GM19099 (cell line): ENCODE results near the gene TPSG1.

ENCODE experiments used
- POLR2A ChIP-seq: IDR thresholded peaks from 3 replicates; pipeline ENCODE4 v1.6.1; 2011; ENCODE audit warnings: low read depth; ENCODE audit not compliant: insufficient read length; ENCODE audit errors: extremely low read depth

TPSG1 gene

DNA sequence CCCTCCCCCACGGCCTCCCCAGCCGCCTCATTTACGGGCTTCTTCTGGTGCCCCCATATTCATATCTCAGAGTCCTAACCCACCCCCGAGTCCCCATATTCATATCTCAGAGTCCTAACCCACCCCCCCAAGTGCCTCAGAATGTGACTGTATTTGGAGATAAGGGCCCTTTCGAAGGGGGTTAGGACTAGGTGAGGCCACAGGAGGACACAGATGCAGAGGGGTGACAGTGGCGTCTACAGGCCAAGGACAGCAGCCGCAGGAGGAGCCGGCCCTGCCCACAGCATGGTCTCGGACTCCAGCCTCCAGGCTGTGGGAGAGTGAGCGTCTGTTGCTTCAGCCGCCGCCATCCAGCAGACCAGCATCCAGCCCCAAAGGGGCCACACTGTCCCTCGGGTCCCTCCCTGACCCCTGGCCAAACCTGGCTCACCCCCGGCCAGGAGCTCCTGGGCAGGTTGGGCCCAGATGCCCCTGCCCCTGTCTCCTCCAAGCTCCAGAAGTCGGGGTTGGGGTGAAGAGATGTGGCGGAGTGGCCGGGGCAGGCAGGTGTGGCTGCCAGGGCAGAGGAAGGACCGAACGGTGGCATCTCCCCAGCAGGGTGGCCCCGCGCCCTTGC is 46.7 kb downstream of the TPSG1 start:
- no peak for TF ChIP-seq POLR2A

DNA sequence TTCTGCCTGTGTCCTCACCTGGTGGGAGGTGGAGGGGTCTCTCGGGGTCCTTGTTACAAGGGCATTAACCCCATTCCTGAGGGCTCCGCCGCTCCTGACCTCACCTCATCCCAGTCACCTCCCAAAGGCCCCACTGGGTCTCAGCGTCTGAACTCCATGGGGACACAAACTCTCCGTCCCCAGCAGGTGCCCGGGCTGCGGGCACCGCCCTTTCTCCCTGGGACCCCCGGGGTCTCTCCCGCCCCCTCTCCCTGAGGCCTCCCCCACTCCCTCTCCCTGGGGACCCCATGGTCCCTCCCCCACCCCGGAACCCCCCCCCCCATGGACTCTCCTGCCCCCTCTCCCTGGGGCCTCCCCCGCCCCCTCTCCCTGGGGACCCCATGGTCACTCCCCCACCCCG is 47.3 kb downstream of the TPSG1 start:
- no peak for TF ChIP-seq POLR2A

DNA sequence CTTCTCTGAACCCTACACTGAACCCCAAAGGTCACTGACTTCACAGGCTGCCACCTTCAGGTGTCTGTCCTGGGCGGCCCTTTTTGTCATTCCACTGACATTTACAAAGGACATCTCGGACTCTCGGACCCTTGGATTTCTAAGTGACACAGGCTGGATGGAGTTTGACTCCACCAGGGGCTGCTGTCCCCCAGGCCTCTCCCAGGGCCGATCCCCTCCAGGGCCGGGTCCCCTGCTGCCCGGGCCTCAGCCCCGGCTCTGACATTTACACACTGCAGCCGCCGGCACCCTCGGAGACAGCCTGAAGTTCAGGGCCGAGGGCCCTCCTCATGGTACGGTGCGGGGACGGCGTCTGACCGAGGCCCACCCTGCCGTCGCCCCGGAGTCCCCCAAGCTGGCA is 48.0 kb downstream of the TPSG1 start:
- no peak for TF ChIP-seq POLR2A

DNA sequence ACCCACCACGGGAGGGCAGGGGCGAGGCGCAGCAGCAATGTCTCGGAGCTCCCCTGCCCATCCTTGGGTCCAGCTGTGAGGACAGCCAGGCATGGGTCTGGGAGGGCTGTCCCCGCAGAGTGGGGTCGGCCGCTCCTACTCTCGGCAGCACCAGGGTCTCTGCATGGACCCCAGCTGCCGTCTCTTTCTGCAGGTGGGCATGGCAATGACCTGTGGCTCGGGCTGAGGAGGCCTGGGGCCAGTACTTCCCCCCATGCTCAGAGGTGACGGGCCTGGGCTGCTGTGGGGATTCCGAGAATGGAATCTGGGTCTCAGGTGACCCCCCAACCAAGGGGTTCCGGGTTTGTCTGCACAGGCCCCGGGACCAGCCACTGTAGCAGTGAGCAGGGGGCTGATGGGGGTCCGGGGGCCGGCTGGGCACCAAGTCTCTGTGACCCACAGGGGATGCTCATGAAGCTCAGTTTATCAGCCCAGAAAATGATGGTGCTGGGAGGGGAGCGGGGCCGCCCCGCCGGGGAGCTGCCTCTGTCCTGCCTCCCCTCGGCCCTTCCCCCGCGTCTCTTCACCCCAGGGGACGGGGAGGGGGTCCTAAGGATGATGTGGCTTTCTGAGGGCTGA is 48.7 kb downstream of the TPSG1 start:
- no peak for TF ChIP-seq POLR2A

DNA sequence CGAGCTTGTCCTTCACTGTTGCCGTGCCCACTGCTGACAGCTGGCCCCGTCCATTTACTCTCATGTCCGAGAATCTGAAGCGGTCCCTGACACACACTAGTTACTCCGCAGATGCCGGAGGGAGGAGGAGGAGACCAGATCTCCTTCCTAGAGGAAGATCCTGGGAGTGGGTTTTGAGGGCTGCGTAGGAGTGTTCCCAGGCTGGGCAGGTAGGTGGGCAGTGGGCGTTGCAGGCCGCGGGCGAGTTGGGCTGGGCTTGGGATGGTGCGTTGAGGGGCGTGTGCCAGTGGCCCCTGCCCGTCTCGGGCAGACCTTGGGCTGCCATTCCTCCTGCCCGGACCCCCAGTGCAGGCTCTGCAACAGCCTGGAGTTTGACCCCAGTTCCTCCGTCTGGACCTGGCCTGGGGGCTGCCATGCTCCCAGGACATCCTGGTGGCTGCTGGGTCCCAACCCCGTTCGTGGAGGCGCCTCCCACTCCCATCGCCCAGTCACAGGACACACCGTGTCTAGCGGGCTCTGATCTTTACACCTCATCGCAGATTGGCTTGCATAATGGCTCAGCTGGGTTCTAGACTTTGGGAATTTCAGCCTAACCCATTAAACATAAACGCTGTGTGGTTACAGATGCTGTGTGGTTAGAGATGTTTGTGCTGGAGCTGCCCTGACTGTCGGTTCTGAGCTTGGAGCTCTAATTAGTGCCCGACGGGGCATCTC is 49.3 kb downstream of the TPSG1 start:
- TF ChIP-seq POLR2A: no peak

DNA sequence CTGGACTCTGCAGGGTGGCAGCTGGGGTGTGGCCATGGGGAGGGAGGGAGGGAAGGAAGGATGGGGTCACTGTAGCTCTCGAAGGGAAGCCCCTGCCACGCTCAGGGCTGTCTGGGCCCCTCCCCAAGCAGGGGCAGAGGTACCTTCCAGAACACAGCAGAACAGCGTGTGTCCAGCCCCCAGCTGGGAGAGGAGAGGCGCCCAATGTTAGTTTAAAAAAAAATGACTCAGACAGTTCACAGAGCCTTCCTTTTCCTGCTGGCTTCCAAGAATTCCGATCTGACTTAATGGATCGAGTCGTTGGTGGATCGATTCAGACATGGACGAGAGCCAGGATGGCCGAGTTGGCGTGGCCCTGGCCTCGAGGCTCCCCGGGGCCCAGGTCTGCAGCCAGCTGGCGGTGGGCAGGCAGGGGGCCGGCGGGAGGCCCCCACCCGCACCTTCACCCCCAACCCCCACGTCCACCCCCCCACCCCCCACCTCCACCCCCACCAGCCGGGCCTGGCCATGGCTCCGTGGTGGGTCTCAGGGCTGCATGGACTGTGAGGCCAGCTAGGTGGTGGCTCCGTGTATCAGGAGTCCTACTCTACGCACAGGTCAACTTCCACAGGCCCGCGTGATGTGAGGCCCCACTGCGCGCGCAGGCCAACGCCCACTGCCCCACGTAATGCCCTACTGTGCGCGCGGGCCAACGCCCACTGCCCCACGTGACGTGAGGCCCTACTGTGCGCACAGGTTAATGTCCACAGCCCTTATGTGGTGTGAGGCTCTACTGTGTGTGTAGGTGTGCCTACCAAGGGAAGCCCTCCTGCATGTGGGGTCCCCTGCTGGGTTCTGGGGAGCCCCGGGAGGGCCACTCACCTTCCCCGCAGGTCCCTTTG is 50.4 kb downstream of the TPSG1 start:
- no peak for TF ChIP-seq POLR2A

DNA sequence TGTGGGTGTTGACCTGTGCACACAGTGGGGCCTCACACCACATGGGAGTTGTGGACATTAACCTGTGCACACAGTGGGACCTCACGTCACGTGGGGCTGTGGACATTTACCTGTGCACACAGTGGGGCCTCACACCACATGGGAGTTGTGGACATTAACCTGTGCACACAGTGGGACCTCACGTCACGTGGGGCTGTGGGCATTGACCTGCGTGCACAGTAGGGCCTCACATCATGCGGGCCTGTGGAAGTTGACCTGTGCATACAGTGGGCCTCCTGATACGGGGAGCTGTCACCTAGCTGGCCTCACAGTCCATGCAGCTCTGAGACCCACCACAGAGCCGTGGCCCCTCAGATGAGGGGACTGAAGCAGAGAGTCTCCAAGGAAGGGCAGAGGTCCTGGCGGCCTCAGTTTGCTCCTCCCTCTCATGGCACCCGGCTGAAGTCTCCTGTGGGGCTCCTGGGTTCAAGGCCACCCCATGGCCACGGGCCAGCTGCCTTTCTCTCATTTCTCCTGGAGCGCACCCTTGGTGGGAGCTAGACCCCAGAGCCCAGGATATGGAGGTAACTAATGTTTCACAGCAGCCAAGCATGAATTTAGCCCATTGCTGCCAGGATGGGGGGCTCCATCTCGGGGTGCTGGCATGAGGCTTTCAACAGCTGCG is 51.1 kb downstream of the TPSG1 start:
- TF ChIP-seq POLR2A: no peak

DNA sequence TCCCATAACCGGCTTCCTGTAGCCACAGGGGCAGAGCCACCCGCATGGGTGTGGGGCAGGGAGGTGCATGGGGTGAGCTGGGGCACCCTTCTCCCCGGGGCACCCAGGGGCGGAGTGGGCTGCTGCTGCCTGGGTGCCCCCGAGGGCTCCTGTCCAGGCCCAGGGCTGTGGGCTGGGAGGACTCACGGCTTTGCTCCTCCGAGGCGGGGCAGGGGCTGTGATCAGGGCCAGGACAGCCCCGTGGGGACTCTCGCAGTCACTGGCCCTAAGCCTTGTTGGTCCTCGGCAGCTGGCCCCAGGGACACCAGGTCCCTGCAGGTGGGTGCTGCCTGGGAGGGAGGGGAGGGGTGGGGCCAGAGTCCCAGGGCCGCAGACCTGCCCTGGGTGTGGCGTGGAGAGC is 52.4 kb downstream of the TPSG1 start:
- TF ChIP-seq POLR2A: no peak

DNA sequence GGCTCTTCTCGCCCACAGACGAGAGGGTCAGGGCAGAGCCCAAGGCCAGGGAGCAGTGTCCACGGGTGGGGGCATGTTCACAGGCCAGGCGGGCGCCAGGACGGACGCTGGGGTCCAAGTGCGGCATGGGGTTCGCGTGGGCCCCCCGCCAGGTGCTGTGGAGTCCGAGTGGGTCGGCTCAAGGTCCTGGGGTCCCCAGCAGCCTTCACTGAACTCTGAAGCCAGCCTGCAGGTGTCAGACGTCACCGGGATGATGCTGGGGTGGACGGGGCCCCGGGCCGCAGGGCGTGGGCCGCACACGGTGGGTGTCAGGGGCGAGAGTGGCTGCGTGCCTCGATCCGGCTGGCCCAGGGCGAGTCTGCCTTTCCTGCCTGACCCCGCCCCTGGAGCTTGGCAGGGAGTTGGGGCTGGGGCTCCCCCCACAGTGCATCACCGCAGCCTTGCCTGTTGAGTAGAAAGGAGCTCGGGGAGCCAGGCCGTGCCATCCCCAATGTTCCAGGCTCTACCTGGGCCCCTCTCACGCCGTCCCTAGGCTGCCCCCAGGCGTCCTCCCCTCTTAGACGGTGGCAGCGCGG is 53.1 kb downstream of the TPSG1 start:
- TF ChIP-seq POLR2A: no peak
